ENCODE results near the gene PAX5. TPM values are rescaled to one million over a fixed set of nuclear protein-coding genes. Genes with fewer than 3 reads are reported as not detected.

The PAX5 gene
- total and polyA plus RNA-seq, 2 donors (not counting 1 experiment from before 2014, with no cell fraction given), result 196 to 275 TPM

DNA sequence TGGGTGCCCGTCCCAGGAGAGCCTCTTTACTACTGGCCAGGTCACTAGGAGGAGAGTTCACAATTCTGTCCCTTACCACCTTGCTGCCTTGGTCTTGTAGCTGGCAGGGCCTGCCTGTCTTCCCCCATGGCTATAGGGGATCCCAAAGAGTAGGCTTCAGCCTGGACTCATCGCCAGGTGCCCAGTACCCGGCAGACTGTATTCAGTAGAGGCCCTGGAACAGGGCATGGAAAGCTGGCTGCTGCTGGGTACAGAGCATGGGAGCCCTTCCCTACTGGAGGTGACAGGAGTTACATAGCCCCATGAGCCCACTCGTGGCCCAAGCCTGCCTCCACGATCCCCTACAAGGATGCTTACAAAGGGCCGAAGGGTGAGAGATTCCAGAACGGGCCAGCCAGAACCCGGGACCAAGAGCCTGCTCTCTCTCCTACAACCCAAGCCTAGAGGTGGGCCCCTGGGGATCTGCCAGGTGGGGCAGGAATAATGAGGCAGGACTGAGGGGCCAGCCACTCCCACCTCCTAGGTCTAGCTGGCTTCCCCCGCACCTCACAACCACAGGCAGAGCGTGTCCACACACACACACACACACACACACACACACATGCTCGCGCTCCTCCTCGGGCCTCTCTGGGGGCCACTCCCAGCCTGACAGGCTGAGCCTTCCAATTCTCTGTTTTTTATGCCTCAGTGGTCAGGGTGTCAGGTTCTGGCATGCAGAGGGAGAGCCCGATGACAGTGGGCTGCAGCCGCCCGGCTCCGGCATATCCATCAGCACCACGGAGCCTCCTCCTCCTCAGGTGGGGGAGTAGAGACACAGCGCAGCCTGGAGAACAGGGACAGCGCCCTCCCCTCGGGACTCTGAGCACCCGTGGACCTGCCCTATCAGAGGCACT is 186.0 kb downstream of the PAX5 start:
- no peak overlapping the region for H3K4me2 ChIP-seq (replicated peaks; ENCODE audit: low read depth, low read length, poor library complexity, severe bottlenecking)
- no peak overlapping the region for H3K4me3 Mint-ChIP-seq
- H3K27ac Mint-ChIP-seq, result peak overlapping the region; percentile 41
- no peaks in the 10 kb centered on the region for H3K27me3 Mint-ChIP-seq
- H3K9me3 ChIP-seq (ENCODE audit: control extremely low read depth in 1 of 3, control insufficient read depth in 2 of 3, insufficient read depth in 1 of 3, low read length in 2 of 3), result peaks cover 0 to 2% (median 0%) of the 10 kb centered on the region in 3 donors
- H3K36me3 ChIP-seq (replicated peaks in 1 of 2; ENCODE audit: control extremely low read depth in 1 of 2, control insufficient read depth in 1 of 2, extremely low read depth in 1 of 2, insufficient read depth in 2 of 2, low read length in 1 of 2), result peaks cover 0 to 100% of the 10 kb centered on the region in 2 experiments
- no peak for TF ChIP-seq EZH2 (IDR thresholded peaks at IDR 0.05; ENCODE audit: borderline replicate concordance, insufficient read depth, low read depth, low read length, poor library complexity, severe bottlenecking)
- TF ChIP-seq, protein P1, sequence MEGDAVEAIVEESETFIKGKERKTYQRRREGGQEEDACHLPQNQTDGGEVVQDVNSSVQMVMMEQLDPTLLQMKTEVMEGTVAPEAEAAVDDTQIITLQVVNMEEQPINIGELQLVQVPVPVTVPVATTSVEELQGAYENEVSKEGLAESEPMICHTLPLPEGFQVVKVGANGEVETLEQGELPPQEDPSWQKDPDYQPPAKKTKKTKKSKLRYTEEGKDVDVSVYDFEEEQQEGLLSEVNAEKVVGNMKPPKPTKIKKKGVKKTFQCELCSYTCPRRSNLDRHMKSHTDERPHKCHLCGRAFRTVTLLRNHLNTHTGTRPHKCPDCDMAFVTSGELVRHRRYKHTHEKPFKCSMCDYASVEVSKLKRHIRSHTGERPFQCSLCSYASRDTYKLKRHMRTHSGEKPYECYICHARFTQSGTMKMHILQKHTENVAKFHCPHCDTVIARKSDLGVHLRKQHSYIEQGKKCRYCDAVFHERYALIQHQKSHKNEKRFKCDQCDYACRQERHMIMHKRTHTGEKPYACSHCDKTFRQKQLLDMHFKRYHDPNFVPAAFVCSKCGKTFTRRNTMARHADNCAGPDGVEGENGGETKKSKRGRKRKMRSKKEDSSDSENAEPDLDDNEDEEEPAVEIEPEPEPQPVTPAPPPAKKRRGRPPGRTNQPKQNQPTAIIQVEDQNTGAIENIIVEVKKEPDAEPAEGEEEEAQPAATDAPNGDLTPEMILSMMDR (IDR thresholded peaks at IDR 0.05), result no peak
- no peaks in the 10 kb centered on the region for H3K4me1 ChIP-seq (ENCODE audit: control insufficient read depth in 2 of 2, insufficient read depth in 2 of 2, low read length in 2 of 2)
- H3K4me1 Mint-ChIP-seq, result no peaks in the 10 kb centered on the region
- no peaks in the 10 kb centered on the region for H3K27me3 ChIP-seq (replicated peaks in 1 of 4; ENCODE audit: control extremely low read depth in 1 of 4, control insufficient read depth in 3 of 4, insufficient read depth in 4 of 4, low read length in 3 of 4)
- peaks cover 44% of the 10 kb centered on the region for H3K79me2 ChIP-seq (ENCODE audit: control insufficient read depth, insufficient read depth, low read length)
- intact Hi-C loops (cut with micrococcal nuclease), result no loop called here
- ATAC-seq (ENCODE audit: low read depth), result no peak
- peaks cover 99% of the 10 kb centered on the region for H4K20me1 ChIP-seq (ENCODE audit: control insufficient read depth, insufficient read depth, low read length, poor library complexity, severe bottlenecking)
- DNase-seq, result no peak
- ChIA-PET CTCF (no interaction called here), POLR2A (no interaction called here)
- no peaks in the 10 kb centered on the region for H3K9me3 Mint-ChIP-seq (ENCODE audit: insufficient read depth)
- H3K4me3 ChIP-seq (ENCODE audit: control extremely low read depth in 1 of 5, extremely low read depth in 1 of 5, insufficient read depth in 1 of 5, low read depth in 2 of 5, low read length in 4 of 5), result no peak overlapping the region
- H3K9ac ChIP-seq (ENCODE audit: low read length), result no peak overlapping the region
- H2AFZ ChIP-seq (ENCODE audit: insufficient read depth, low read depth, low read length, poor library complexity, severe bottlenecking), result no peak overlapping the region
- H3K27ac ChIP-seq (ENCODE audit: low read length in 2 of 2), result no peak overlapping the region
- 91% methylated on average over 15 of the region's 22 CpGs for WGBS (ENCODE audit: insufficient coverage)

DNA sequence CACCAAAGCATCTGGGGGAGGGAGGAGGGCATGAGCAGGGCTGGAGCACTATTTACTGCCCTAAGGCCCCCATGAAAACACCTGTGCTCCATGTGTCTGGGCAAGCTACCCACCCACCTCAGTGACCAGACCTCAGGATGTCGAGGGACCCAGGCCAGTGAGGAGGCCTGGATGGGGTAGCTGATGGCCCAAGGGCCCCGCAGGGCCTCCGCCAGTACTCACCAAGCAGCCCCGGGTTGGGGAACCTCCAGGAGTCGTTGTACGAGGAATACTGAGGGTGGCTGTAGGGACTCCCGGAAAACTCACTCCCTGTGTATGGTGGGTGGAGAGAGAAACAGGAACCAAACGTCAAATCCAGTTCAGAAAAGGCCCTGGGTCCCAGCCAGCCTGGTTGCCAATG is 187.4 kb downstream of the PAX5 start:
- H3K79me2 ChIP-seq (ENCODE audit: control insufficient read depth, insufficient read depth, low read length), result peaks cover 32% of the 10 kb centered on the region
- no peaks in the 10 kb centered on the region for H3K27me3 ChIP-seq (replicated peaks in 1 of 4; ENCODE audit: control extremely low read depth in 1 of 4, control insufficient read depth in 3 of 4, insufficient read depth in 4 of 4, low read length in 3 of 4)
- no peak for DNase-seq
- Mint-ChIP-seq H3K9me3 (ENCODE audit: insufficient read depth) (no peaks in the 10 kb centered on the region), H3K27me3 (no peaks in the 10 kb centered on the region), H3K27ac (peak overlapping the region; percentile 24), H3K4me3 (no peak overlapping the region), H3K4me1 (no peaks in the 10 kb centered on the region)
- POLR2A ChIA-PET, result no interaction called here
- no peak for ATAC-seq (ENCODE audit: low read depth)
- no peak overlapping the region for H3K4me2 ChIP-seq (replicated peaks; ENCODE audit: low read depth, low read length, poor library complexity, severe bottlenecking)
- intact Hi-C loops (cut with micrococcal nuclease), result no loop called here
- H2AFZ ChIP-seq (ENCODE audit: insufficient read depth, low read depth, low read length, poor library complexity, severe bottlenecking), result no peak overlapping the region
- H3K9ac ChIP-seq (ENCODE audit: low read length), result no peak overlapping the region
- CTCF ChIA-PET, result no interaction called here
- no peak overlapping the region for H3K27ac ChIP-seq (ENCODE audit: low read length in 2 of 2)
- peaks cover 0 to 100% of the 10 kb centered on the region in 2 experiments for H3K36me3 ChIP-seq (replicated peaks in 1 of 2; ENCODE audit: control extremely low read depth in 1 of 2, control insufficient read depth in 1 of 2, extremely low read depth in 1 of 2, insufficient read depth in 2 of 2, low read length in 1 of 2)
- peaks cover 0 to 2% (median 0%) of the 10 kb centered on the region in 3 donors for H3K9me3 ChIP-seq (ENCODE audit: control extremely low read depth in 1 of 3, control insufficient read depth in 2 of 3, insufficient read depth in 1 of 3, low read length in 2 of 3)
- 91% methylated on average over 8 of the region's 8 CpGs for WGBS (ENCODE audit: insufficient coverage)
- no peak overlapping the region for H3K4me3 ChIP-seq (ENCODE audit: control extremely low read depth in 1 of 5, extremely low read depth in 1 of 5, insufficient read depth in 1 of 5, low read depth in 2 of 5, low read length in 4 of 5)
- TF ChIP-seq, protein P1 (IDR thresholded peaks at IDR 0.05), result no peak
- TF ChIP-seq EZH2 (IDR thresholded peaks at IDR 0.05; ENCODE audit: borderline replicate concordance, insufficient read depth, low read depth, low read length, poor library complexity, severe bottlenecking), result no peak
- peaks cover 99% of the 10 kb centered on the region for H4K20me1 ChIP-seq (ENCODE audit: control insufficient read depth, insufficient read depth, low read length, poor library complexity, severe bottlenecking)
- H3K4me1 ChIP-seq (ENCODE audit: control insufficient read depth in 2 of 2, insufficient read depth in 2 of 2, low read length in 2 of 2), result no peaks in the 10 kb centered on the region

Data from B cell (primary cell).